Measurements from ENCODE around the gene VANGL2. TPM values are rescaled to one million over a fixed set of nuclear protein-coding genes. Genes with fewer than 3 reads are reported as not detected.

The VANGL2 gene
- total RNA-seq, 4 donors from 2014 or later: 0.20 to 3.7 (median 2.7) TPM

DNA sequence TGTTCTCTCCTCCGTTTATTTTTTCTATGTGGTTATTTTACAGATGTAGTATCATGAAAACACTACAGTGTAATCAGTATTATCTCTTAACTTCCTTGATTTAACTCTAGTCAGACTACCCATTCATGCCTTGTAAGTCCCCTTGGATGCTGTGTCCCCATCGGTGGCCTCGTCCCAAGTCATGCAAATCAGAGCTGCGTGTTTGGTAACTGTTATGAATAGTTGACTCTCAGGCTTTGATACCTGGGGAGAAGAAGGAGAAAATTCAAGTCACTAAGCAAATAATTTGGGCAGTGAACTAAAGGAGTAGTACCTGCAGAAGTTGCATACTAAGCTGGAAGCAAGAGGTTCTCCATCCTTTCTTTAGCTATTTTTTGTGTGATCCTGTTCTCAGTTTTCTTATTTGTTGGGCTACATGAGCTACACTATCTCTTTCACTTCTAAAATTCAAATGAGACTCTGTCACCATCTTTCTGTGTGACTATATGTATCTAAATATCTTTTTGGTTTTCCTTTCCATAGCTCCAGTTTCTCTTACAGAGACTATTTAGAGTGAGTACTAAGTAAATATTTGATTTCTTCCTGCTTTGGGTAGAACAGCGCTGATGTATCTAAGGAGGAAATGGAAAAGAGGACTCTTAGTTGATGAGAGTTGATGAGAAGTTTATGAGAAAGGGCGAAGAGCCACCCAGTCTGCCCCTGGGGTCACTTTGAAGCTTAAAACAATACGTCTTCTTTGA lies 50.9 kb downstream of the VANGL2 start:
- in situ Hi-C loops (cut with MboI; ENCODE audit: low pct_ligation_motif_present in 1 of 4, low pct_unique_long_range_greater_than_20kb in 1 of 4, low sequenced_read_pairs in 3 of 4): no loop called here
- no peak overlapping the region for H3K27ac ChIP-seq

DNA sequence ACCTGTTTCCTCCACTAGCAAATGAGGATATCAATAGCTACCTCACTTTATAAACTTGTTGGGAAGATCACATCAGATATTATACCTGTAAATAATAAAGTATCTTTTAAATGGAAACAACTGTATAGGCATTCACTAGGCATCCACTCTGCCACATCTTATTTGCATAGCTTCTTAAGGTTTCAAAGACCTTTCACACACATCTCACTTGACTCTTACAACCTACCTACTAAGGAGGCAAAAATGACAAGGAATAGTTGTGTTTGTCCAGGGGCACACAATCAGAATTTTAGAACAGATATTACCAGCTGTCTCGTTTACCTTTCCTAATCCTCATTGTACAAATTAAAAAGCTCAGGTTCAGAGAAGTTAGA lies 51.5 kb downstream of the VANGL2 start:
- Histone ChIP-seq H3K4me1 (peaks cover 0 to 10% (median 3%) of the 10 kb centered on the region in 4 donors), H3K36me3 (no peaks in the 10 kb centered on the region), H3K27me3 (no peaks in the 10 kb centered on the region), H3K27ac (no peak overlapping the region), H3K4me3 (no peak overlapping the region), H3K9me3 (no peaks in the 10 kb centered on the region)
- DNase-seq: no peak
- in situ Hi-C loops (cut with MboI; ENCODE audit: low pct_ligation_motif_present in 1 of 4, low pct_unique_long_range_greater_than_20kb in 1 of 4, low sequenced_read_pairs in 3 of 4) (no loop called here), intact Hi-C loops (cut with DNase I; ENCODE audit: low total_unique reads) (no loop called here)
- TF ChIP-seq EP300 (IDR thresholded peaks at IDR 0.05; ENCODE audit: low read depth): no peak
- no peak for TF ChIP-seq POLR2A (IDR thresholded peaks at IDR 0.05)
- TF ChIP-seq, protein P1, sequence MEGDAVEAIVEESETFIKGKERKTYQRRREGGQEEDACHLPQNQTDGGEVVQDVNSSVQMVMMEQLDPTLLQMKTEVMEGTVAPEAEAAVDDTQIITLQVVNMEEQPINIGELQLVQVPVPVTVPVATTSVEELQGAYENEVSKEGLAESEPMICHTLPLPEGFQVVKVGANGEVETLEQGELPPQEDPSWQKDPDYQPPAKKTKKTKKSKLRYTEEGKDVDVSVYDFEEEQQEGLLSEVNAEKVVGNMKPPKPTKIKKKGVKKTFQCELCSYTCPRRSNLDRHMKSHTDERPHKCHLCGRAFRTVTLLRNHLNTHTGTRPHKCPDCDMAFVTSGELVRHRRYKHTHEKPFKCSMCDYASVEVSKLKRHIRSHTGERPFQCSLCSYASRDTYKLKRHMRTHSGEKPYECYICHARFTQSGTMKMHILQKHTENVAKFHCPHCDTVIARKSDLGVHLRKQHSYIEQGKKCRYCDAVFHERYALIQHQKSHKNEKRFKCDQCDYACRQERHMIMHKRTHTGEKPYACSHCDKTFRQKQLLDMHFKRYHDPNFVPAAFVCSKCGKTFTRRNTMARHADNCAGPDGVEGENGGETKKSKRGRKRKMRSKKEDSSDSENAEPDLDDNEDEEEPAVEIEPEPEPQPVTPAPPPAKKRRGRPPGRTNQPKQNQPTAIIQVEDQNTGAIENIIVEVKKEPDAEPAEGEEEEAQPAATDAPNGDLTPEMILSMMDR (IDR thresholded peaks at IDR 0.05): no peak
- no peak for TF ChIP-seq POLR2AphosphoS5 (IDR thresholded peaks at IDR 0.05)
- WGBS, 2 donors (ENCODE audit: low coverage in 1 of 2): 70 to 71% methylated on average over 1 of the region's 1 CpG

More for the DNA sequence above, 50.9 kb downstream of the VANGL2 start:
- Histone ChIP-seq H3K4me1 (peaks cover 0 to 12% (median 3%) of the 10 kb centered on the region in 4 donors), H3K9me3 (no peaks in the 10 kb centered on the region), H3K4me3 (no peak overlapping the region), H3K36me3 (no peaks in the 10 kb centered on the region), H3K27me3 (no peaks in the 10 kb centered on the region)
- WGBS, 2 donors (ENCODE audit: low coverage in 1 of 2): 55 to 61% methylated on average over 5 to 7 of the region's 7 CpGs
- TF ChIP-seq POLR2AphosphoS5 (IDR thresholded peaks at IDR 0.05) (no peak), POLR2A (IDR thresholded peaks at IDR 0.05) (no peak), EP300 (IDR thresholded peaks at IDR 0.05; ENCODE audit: low read depth) (no peak)
- TF ChIP-seq, protein P1 (IDR thresholded peaks at IDR 0.05): no peak
- intact Hi-C loops (cut with DNase I; ENCODE audit: low total_unique reads): no loop called here
- DNase-seq: no peak

DNA sequence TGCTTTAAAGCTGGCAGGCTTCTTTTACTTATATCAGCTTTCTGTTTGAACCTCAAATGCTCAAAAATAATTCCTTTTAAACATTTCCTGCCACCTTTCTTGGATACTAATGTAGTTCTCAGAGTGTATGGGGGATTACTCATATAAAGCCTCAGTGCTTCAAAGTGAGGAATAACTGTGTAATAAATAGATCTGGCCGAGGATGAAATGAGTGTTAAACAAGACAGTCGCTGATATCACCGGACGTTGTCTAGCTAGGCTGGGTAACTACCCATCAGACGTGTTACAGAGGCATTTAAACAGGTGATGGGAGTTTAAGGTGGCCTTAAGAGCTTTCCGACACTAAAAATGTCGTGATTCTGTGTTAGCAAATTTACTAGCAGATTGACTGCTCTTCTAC lies 53.1 kb downstream of the VANGL2 start:
- no peak overlapping the region for H3K27ac ChIP-seq
- H3K4me3 ChIP-seq: no peak overlapping the region
- in situ Hi-C loops (cut with MboI; ENCODE audit: low pct_ligation_motif_present in 1 of 4, low pct_unique_long_range_greater_than_20kb in 1 of 4, low sequenced_read_pairs in 3 of 4): no loop called here
- H3K9me3 ChIP-seq: no peaks in the 10 kb centered on the region
- peaks cover 0 to 6% (median 0%) of the 10 kb centered on the region in 4 donors for H3K4me1 ChIP-seq
- H3K27me3 ChIP-seq: no peaks in the 10 kb centered on the region
- no peaks in the 10 kb centered on the region for H3K36me3 ChIP-seq
- no peak for TF ChIP-seq POLR2A (IDR thresholded peaks at IDR 0.05)
- TF ChIP-seq, protein P1 (IDR thresholded peaks at IDR 0.05): no peak
- TF ChIP-seq POLR2AphosphoS5 (IDR thresholded peaks at IDR 0.05): no peak
- no peak for TF ChIP-seq EP300 (IDR thresholded peaks at IDR 0.05; ENCODE audit: low read depth)
- intact Hi-C loops (cut with DNase I; ENCODE audit: low total_unique reads): no loop called here
- WGBS, 2 donors (ENCODE audit: low coverage in 1 of 2): 61 to 79% methylated on average over 4 to 7 of the region's 7 CpGs
- DNase-seq: no peak

DNA sequence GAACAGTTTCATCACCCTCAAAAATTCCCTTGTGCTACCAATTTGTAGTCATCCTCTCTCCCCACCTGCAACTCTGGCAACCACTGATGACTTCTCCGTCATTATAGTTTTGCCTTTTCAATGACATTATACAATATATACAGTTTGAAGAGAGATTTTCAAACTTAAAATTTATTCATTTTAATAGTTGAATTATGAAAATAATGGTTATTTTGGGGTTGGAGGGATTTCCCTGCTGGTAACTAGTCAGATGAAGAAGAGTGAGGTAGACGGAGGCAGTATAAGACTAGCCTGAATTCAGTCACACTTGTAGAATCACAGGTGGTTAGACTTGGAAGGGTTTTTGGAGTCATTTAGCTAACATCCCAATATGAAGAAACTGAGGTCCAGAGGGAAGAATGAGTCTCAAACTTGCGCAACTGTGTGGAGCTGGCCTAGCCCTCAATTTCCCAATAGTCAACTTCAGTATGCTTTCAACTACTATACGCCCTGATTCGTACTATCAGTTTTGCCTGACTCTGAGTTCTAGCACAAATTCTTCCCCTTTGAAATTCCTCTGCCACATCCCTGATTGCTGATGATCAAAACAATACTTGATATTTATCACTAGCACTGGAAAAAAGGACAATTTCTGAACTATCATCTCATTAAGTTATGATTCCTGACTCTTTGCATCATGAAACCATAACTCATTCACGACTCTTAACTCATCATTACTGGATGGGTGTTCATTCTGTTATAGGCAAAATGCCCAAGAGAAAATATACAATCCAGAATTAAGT lies 54.2 kb downstream of the VANGL2 start:
- no peak for DNase-seq
- Histone ChIP-seq H3K27me3 (no peaks in the 10 kb centered on the region), H3K9me3 (no peaks in the 10 kb centered on the region), H3K4me3 (no peak overlapping the region), H3K4me1 (peaks cover 0 to 6% (median 0%) of the 10 kb centered on the region in 4 donors), H3K27ac (no peak overlapping the region), H3K36me3 (no peaks in the 10 kb centered on the region)
- 75 to 81% methylated on average over 6 of the region's 6 CpGs for WGBS, 2 donors (ENCODE audit: low coverage in 1 of 2)
- intact Hi-C loops (cut with DNase I; ENCODE audit: low total_unique reads): no loop called here
- TF ChIP-seq POLR2A (IDR thresholded peaks at IDR 0.05) (no peak), EP300 (IDR thresholded peaks at IDR 0.05; ENCODE audit: low read depth) (no peak), POLR2AphosphoS5 (IDR thresholded peaks at IDR 0.05) (no peak)
- TF ChIP-seq, protein P1 (IDR thresholded peaks at IDR 0.05): no peak
- in situ Hi-C loops (cut with MboI; ENCODE audit: low pct_ligation_motif_present in 1 of 4, low pct_unique_long_range_greater_than_20kb in 1 of 4, low sequenced_read_pairs in 3 of 4): no loop called here

Data from transverse colon (tissue), 4 donors.